H9 (cell line): ENCODE measurements around the gene MOBP. TPM values are rescaled to one million over a fixed set of nuclear protein-coding genes. Genes with fewer than 3 reads are reported as not detected.

Experiments used
- DNase-seq: peaks from one replicate; pipeline ENCODE4 v3.0.0-alpha.2; 2017
- H2AFZ ChIP-seq: one replicate; pipeline ENCODE4 v1.6.1; 2013; ENCODE audit warnings: mild to moderate bottlenecking, low read length, control low read depth, moderate library complexity
- H2AK5ac ChIP-seq: 2 replicates; pipeline ENCODE4 v1.6.1; 2013; ENCODE audit warnings: low read length, control low read depth, mixed read lengths; ENCODE audit not compliant: insufficient read length
- H2BK120ac ChIP-seq: one replicate; pipeline ENCODE4 v1.6.1; 2013; ENCODE audit warnings: low read depth, mild to moderate bottlenecking, low read length, control low read depth, inconsistent platforms; ENCODE audit not compliant: poor library complexity, severe bottlenecking
- H2BK12ac ChIP-seq: 2 replicates; pipeline ENCODE4 v1.6.1; 2013; ENCODE audit warnings: low read length, control low read depth, mixed read lengths, low read depth; ENCODE audit not compliant: insufficient read length
- H2BK15ac ChIP-seq: 2 replicates; pipeline ENCODE4 v1.6.1; 2013; ENCODE audit warnings: low read depth, low read length, control low read depth
- H2BK20ac ChIP-seq: one replicate; pipeline ENCODE4 v1.6.1; 2013; ENCODE audit warnings: low read depth, mild to moderate bottlenecking, low read length, control low read depth, inconsistent platforms; ENCODE audit not compliant: poor library complexity, severe bottlenecking
- H2BK5ac ChIP-seq: 2 replicates; pipeline ENCODE4 v1.6.1; 2013; ENCODE audit warnings: low read length, control low read depth, mixed read lengths; ENCODE audit not compliant: insufficient read length
- H3K14ac ChIP-seq: 2 replicates; pipeline ENCODE4 v1.6.1; 2013; ENCODE audit warnings: low read length, control low read depth; ENCODE audit not compliant: insufficient read depth
- H3K18ac ChIP-seq: 2 replicates; pipeline ENCODE4 v1.6.1; 2013; ENCODE audit warnings: low read depth, mild to moderate bottlenecking, mixed read lengths, low read length, control low read depth; ENCODE audit not compliant: insufficient read length
- H3K23ac ChIP-seq: 2 replicates; pipeline ENCODE4 v1.6.1; 2013; ENCODE audit warnings: low read length, control low read depth, mixed read lengths, low read depth; ENCODE audit not compliant: insufficient read length
- H3K23me2 ChIP-seq: 2 replicates; pipeline ENCODE4 v1.6.1; 2013; ENCODE audit warnings: low read depth, mild to moderate bottlenecking, mixed read lengths, low read length, control low read depth; ENCODE audit not compliant: insufficient read length, poor library complexity, severe bottlenecking
- H3K27ac ChIP-seq: 2 replicates; pipeline ENCODE4 v1.5.1; 2013; ENCODE audit warnings: low read length, control low read depth, mixed read lengths, low read depth; ENCODE audit not compliant: insufficient read length
- H3K27me3 ChIP-seq: 2 replicates; pipeline ENCODE4 v1.6.1; 2013; ENCODE audit warnings: low read length, control low read depth, inconsistent platforms; ENCODE audit not compliant: insufficient read depth
- H3K4ac ChIP-seq: 2 replicates; pipeline ENCODE4 v1.6.1; 2013; ENCODE audit warnings: low read depth, mild to moderate bottlenecking, control low read depth, inconsistent platforms, low read length, moderate library complexity
- H3K4me1 ChIP-seq: 2 replicates; pipeline ENCODE4 v1.6.1; 2013; ENCODE audit warnings: low read length, control low read depth, inconsistent platforms; ENCODE audit not compliant: insufficient read depth
- H3K4me2 ChIP-seq: 2 replicates; pipeline ENCODE4 v1.6.1; 2013; ENCODE audit warnings: low read length, control low read depth, mixed read lengths; ENCODE audit not compliant: insufficient read length, insufficient read depth
- H3K56ac ChIP-seq: 2 replicates; pipeline ENCODE4 v1.6.1; 2013; ENCODE audit warnings: low read depth, mild to moderate bottlenecking, mixed read lengths, low read length, control low read depth; ENCODE audit not compliant: insufficient read length
- H3K79me1 ChIP-seq: 2 replicates; pipeline ENCODE4 v1.6.1; 2013; ENCODE audit warnings: low read depth, mild to moderate bottlenecking, moderate library complexity, low read length, control low read depth, inconsistent platforms; ENCODE audit not compliant: insufficient read depth, poor library complexity, severe bottlenecking
- H3K79me2 ChIP-seq: 2 replicates; pipeline ENCODE4 v1.6.1; 2013; ENCODE audit warnings: low read length, control low read depth, inconsistent platforms; ENCODE audit not compliant: insufficient read depth
- H3K9ac ChIP-seq: 2 replicates; pipeline ENCODE4 v1.6.1; 2013; ENCODE audit warnings: low read length, control low read depth, mixed read lengths; ENCODE audit not compliant: insufficient read length; ENCODE audit errors: extremely low read depth
- H3K9me3 ChIP-seq: one replicate; pipeline ENCODE4 v1.6.1; 2013; ENCODE audit warnings: low read depth, low read length, inconsistent platforms; ENCODE audit not compliant: control insufficient read depth
- H3T11ph ChIP-seq: one replicate; pipeline ENCODE4 v1.6.1; 2013; ENCODE audit warnings: mild to moderate bottlenecking, low read length, control low read depth, inconsistent platforms
- H4K20me1 ChIP-seq: one replicate; pipeline ENCODE4 v1.6.1; 2013; ENCODE audit not compliant: control insufficient read depth, insufficient read length, insufficient read depth
- H4K5ac ChIP-seq: 2 replicates; pipeline ENCODE4 v1.6.1; 2013; ENCODE audit warnings: low read depth, mild to moderate bottlenecking, mixed read lengths, low read length, control low read depth; ENCODE audit not compliant: insufficient read length
- H4K8ac ChIP-seq: replicated peaks from 2 replicates; pipeline ENCODE4 v1.6.1; 2013; ENCODE audit warnings: low read length, control low read depth, mixed read lengths, low read depth; ENCODE audit not compliant: insufficient read length
- H4K91ac ChIP-seq: 2 replicates; pipeline ENCODE4 v1.6.1; 2013; ENCODE audit warnings: low read depth, mild to moderate bottlenecking, moderate library complexity, mixed read lengths, low read length, control low read depth; ENCODE audit not compliant: insufficient read length
- H3K27ac Mint-ChIP-seq, 3 experiments: 2 replicates in 2 of 3; 3 replicates in 1 of 3; pipeline ENCODE4 v1.8.0; 2020 to 2021; ENCODE audit warnings: mixed read lengths in 3 of 3, mild to moderate bottlenecking in 1 of 3, moderate library complexity in 1 of 3
- H3K27me3 Mint-ChIP-seq: 2 replicates; pipeline ENCODE4 v1.8.0; 2021; ENCODE audit warnings: low read depth, mild to moderate bottlenecking, moderate library complexity, mixed read lengths
- H3K36me3 Mint-ChIP-seq, 3 experiments: 2 replicates in 2 of 3; 3 replicates in 1 of 3; pipeline ENCODE4 v1.8.0; 2020 to 2021; ENCODE audit warnings: low read depth in 3 of 3, mixed read lengths in 3 of 3; ENCODE audit not compliant: insufficient read depth in 1 of 3
- H3K4me1 Mint-ChIP-seq, 2 experiments: 2 replicates each; pipeline ENCODE4 v1.8.0; 2020; ENCODE audit warnings: mixed read lengths in 2 of 2
- H3K4me3 Mint-ChIP-seq, 2 experiments: 2 replicates in 1 of 2; 3 replicates in 1 of 2; pipeline ENCODE4 v1.8.0; 2020 to 2021; ENCODE audit warnings: mild to moderate bottlenecking in 2 of 2, mixed read lengths in 2 of 2, moderate library complexity in 1 of 2
- H3K9me3 Mint-ChIP-seq, 2 experiments: 2 replicates in 1 of 2; 3 replicates in 1 of 2; pipeline ENCODE4 v1.8.0; 2020; ENCODE audit warnings: mild to moderate bottlenecking in 2 of 2, mixed read lengths in 2 of 2, moderate library complexity in 1 of 2
- CTCF ChIP-seq: fragments of 200-600 bp; sonication (generic); conservative IDR thresholded peaks from 3 replicates; pipeline ENCODE4 v1.8.0; 2021; ENCODE audit warnings: antibody characterized with exemption, mild to moderate bottlenecking
- WGBS: extraction: QIAGEN DNeasy Blood & Tissue Kit; methylation state at CpG from one replicate; pipeline ENCODE4 v1.1.7; 2013; ENCODE audit warnings: missing lambda C conversion rate, low lambda C conversion rate, mixed read lengths; ENCODE audit not compliant: insufficient read length; ENCODE audit errors: extremely low coverage; 5-methylcytosine and 5-hydroxymethylcytosine counted together
- total RNA-seq: library from RNA; stranded (reverse); gene quantifications from 2 replicates; pipeline ENCODE4 v1.2.1, GENCODE V29; 2021

Gene MOBP
- total RNA-seq, 1 experiment from 2014 or later = not detected

GRCh38 chr3:39524107-39524506 is 56.6 kb downstream of the MOBP start:
- no peak for DNase-seq

More at GRCh38 chr3:39524107-39524506, 56.6 kb downstream of the MOBP start:
- no peaks in the 10 kb centered on the region for H3K79me1 ChIP-seq
- H3K4ac ChIP-seq = no peak overlapping the region
- no peak overlapping the region for H3K4me2 ChIP-seq
- H3K9ac ChIP-seq = no peak overlapping the region
- H2BK15ac ChIP-seq = no peak overlapping the region
- H3K14ac ChIP-seq = no peak overlapping the region
- H3T11ph ChIP-seq = no peak overlapping the region
- H2BK12ac ChIP-seq = no peak overlapping the region
- TF ChIP-seq CTCF = no peak
- Mint-ChIP-seq H3K4me3 (no peak overlapping the region), H3K4me1 (peaks cover 6 to 9% of the 10 kb centered on the region in 2 experiments), H3K27me3 (peaks cover 8% of the 10 kb centered on the region), H3K36me3 (peaks cover 2 to 19% (median 5%) of the 10 kb centered on the region in 3 experiments; a peak in 6 of 7 replicates), H3K27ac (no peak overlapping the region), H3K9me3 (peaks cover 20 to 21% of the 10 kb centered on the region in 2 experiments)
- no peak overlapping the region for H3K23ac ChIP-seq
- H2AK5ac ChIP-seq = no peak overlapping the region
- H3K9me3 ChIP-seq = no peaks in the 10 kb centered on the region
- H4K8ac ChIP-seq = no peak overlapping the region
- H4K20me1 ChIP-seq = no peaks in the 10 kb centered on the region
- H3K56ac ChIP-seq = no peak overlapping the region
- no peak overlapping the region for H4K91ac ChIP-seq
- no peak overlapping the region for H2AFZ ChIP-seq
- WGBS = no CpG with 5 or more reads among the region's 1 CpG
- no peaks in the 10 kb centered on the region for H3K79me2 ChIP-seq
- H2BK120ac ChIP-seq = no peak overlapping the region
- no peak overlapping the region for H3K27ac ChIP-seq
- no peak overlapping the region for H4K5ac ChIP-seq
- no peaks in the 10 kb centered on the region for H3K27me3 ChIP-seq
- no peak overlapping the region for H2BK5ac ChIP-seq
- no peak overlapping the region for H3K18ac ChIP-seq
- H2BK20ac ChIP-seq = no peak overlapping the region
- no peaks in the 10 kb centered on the region for H3K23me2 ChIP-seq
- no peaks in the 10 kb centered on the region for H3K4me1 ChIP-seq
